AG09319 (cell line): Measurements from ENCODE around the gene NPHP4.

Experiments
- DNase-seq: peaks from one replicate; pipeline ENCODE4 v3.0.0-alpha.2; 2010; ENCODE audit warnings: low read depth; ENCODE audit errors: extremely low read depth
- TF ChIP-seq, protein P1 (sequence below): IDR thresholded peaks from 2 replicates; pipeline ENCODE4 v1.5.1; 2011; ENCODE audit warnings: low read depth, mild to moderate bottlenecking, inconsistent platforms, low read length, moderate library complexity

The NPHP4 gene

DNA sequence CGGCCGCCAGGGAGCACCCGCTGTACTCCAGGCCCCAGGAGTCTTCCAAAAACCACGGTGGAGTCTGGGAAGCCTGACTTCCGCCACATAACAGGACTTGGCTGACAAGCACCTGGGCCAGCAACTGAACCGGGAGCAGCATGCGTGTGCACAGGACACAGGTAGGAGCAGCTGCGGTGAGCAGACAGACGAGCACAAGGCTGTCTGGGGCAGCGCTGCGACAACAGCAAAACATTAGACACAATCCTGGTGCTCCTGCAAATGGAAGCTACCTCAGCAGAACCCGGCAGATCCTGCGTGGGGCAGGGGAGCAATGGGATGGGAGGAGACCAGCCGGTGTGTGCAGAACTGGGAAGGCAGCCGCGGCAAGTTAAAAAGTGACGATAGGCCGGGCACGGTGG, 80.4 kb downstream of the NPHP4 start:
- no peak for DNase-seq
- TF ChIP-seq, protein P1, sequence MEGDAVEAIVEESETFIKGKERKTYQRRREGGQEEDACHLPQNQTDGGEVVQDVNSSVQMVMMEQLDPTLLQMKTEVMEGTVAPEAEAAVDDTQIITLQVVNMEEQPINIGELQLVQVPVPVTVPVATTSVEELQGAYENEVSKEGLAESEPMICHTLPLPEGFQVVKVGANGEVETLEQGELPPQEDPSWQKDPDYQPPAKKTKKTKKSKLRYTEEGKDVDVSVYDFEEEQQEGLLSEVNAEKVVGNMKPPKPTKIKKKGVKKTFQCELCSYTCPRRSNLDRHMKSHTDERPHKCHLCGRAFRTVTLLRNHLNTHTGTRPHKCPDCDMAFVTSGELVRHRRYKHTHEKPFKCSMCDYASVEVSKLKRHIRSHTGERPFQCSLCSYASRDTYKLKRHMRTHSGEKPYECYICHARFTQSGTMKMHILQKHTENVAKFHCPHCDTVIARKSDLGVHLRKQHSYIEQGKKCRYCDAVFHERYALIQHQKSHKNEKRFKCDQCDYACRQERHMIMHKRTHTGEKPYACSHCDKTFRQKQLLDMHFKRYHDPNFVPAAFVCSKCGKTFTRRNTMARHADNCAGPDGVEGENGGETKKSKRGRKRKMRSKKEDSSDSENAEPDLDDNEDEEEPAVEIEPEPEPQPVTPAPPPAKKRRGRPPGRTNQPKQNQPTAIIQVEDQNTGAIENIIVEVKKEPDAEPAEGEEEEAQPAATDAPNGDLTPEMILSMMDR = no peak

DNA sequence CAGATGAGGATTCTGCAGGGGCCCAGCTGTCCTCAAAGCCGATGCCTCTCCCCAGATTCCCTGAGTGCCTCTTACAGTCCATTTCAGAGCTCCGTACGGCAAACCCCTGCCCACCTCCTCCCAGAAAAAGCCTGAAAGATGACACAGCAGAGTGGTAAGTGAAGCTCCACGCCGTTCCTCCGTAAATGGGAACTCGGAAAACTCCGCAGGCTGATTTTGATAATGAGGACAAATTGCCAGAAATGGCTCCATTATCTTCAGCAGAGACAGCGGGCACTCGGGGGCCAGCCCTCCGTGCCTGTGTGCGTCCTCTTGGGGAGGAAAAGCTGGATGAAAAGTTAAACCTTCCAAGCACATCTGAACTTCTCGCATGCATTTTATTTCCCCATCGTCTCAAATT, 81.1 kb downstream of the NPHP4 start:
- TF ChIP-seq, protein P1 = no peak
- DNase-seq = no peak

DNA sequence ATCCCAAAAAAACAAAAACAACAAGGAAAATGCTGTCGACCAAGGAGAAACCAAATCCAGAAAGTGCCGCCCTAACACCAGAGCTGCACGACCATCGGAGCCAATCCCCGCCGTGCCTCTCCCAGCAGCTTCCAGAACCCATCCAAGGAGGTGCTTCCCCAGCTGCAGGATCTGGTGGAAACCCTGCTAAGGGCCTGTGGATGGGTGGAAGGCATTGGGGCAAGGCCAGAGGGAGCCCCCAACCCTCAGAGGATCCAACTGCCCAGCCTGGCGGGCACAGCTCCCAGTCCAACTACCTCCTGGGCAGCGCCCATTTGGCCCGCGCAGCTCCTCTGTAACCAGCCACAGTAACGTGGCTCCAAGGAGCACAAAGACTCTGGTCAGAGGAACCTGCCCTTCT, 81.6 kb downstream of the NPHP4 start:
- TF ChIP-seq, protein P1 = no peak
- no peak for DNase-seq

DNA sequence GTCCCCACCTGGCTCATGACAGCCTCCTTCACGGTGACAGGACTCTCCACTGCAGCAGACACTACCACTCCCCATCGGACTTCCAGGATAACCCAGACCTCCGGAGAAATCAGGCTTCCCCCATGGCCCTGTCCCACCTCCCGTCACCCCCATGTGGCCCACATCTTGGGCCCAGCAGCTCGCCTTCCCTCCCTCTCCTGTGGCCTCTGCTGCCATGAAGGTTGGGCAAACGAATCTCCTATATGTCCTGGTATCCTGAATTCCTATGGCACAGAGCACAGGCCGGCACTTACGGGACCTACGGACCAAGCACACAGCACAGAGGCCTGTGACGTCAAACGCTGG, 82.0 kb downstream of the NPHP4 start:
- TF ChIP-seq, protein P1 = no peak
- no peak for DNase-seq

DNA sequence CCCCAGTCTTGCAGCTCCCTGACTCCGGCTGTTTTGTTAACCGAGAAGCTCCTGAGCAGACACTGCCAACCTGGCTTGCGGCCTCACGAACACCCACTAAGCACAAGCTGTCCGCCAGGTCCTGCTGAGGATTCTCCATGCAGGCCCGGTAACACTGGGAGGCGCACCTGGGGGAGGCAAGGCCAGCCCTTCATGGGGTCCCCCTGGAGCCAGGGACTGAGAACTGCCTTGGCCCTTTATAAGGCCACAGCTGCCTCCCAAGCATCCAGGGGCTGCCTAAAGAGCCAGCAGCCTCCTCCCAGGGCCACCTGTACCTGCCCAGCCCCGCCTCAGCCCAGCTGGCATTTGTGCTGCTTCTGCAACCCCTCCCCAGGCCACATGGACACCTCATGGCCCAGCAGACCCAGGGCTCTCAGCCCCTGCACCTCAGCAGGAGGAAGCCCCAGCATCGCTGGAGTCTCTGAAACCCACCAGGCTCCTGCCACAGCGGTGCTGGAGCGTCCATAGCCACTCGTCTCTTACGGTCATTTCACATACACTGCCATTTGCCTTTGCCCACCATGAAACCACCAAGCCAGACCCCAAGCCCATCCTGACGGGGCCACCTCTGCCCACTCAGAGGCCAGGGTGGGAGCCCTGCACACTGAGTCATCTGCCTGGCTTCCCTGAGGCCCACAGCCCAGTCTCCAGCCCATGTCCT, 82.5 kb downstream of the NPHP4 start:
- TF ChIP-seq, protein P1 = no peak
- DNase-seq = no peak

DNA sequence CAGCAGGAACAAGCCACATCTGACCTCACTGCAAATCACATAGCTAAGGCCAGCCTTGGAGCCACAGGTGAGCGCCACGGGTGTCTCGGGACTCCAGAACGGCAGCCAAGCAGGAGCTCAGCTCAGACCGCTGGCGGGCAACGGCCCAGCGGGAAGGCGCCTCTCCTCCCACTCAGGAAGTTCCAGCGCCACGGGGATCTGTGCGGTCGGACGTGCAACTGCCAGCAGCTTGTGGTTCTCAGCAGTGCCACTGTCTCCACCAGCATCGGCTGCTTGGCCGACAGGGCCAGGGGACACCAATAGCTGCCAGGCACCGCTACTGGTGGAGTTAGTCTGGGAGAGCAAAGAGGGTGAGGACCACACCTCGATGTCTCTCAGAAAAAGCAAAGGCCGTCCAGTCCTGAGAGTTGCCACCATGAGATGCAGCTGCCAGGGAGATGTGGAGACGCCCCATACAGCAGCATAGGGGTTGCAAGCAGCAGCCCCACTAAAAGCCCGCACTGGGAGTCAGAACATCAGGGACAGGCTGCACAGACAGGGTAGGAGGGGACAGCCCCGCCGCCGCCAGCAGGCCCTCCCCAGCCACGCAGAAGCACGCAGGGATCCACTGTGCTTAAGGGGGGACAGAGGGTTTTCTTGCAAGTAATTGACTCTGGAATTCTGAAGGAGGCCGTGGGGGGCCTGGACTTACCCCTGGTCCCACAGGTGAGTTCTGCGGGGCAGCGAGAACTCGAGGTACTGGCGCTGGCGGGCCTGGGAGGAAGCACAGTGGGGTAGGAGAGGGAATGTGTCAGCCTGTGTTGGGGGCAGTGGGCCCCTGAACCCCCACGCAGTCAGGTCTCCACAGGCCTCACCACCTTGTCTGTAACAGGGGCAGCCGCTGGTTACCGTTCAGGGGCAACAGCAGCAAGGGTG, 83.5 kb downstream of the NPHP4 start:
- TF ChIP-seq, protein P1 = no peak
- DNase-seq = no peak

DNA sequence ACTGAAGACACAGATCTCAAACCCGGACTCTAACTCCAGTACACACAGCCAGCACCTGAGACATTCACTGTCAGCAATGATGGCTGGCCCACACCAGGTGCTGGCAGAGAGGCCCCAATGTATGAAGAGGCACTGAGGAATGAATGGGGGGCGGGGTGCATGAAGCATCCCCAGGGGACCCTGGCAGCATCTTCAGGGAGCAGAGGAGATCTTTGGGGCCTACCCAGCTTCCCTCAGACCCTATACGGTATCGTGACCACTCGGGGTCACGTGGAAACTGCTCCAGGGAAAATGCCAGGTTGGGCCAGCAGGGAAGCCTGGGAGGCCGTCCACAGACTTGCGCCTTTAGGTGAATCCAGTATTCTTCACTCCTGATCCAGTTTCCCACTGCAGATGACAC, 84.3 kb downstream of the NPHP4 start:
- DNase-seq = no peak
- TF ChIP-seq, protein P1 = no peak
